HG02623 (cell line): Measurements from ENCODE around the gene PHLDB1.
A peak's percentile ranks its signal among the peaks of the same experiment; 100 is the strongest.
"Not testable (repeated sequence)": the region's sequence is repeated elsewhere in the genome, so short reads cannot be mapped to it uniquely, and the experiment has no call there.

Experiments
- ATAC-seq: cut with Tn5 transposase; IDR thresholded peaks from one replicate; pipeline ENCODE4 v1.9.1; 2021; ENCODE audit warnings: moderate library complexity; ENCODE audit not compliant: unreplicated experiment

The PHLDB1 gene

DNA sequence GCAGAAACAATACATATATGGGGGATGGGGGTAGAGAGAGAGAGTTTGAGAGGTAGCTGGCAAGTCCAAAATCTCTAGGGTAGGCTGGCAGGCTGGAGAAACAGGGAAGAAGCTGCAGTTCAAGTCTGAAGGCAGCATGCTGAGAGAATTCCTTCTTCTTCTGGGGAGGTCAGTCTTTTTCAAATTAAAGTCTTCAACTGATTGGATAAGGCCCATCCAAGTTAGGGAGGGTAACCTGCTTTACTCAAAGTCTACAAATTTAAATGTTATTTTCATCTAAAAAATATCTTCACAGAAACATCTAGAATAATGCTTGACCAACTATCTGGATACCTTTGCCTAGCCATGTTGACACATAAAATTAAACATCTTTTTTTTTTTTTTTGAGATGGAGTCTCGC is 75.0 kb downstream of the PHLDB1 start:
- no peak for ATAC-seq

DNA sequence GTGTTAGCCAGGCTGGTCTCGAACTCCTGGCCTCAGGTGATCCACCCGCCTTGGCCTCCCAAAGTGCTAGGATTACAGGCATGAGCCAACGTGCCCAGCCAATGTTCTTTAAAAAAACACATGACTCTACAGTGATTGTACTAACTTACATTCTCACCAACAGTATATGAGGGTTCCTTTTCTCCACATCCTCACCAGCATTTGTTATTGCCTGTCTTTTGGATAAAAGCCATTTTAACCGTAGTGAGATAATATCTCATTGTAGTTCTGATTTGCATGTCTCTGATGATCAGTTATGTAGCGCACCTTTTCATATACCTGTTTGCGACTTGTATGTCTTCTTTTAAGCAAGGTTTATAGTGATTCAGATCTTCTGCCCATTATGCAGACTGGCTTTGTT is 75.5 kb downstream of the PHLDB1 start:
- ATAC-seq, result not testable (repeated sequence)

DNA sequence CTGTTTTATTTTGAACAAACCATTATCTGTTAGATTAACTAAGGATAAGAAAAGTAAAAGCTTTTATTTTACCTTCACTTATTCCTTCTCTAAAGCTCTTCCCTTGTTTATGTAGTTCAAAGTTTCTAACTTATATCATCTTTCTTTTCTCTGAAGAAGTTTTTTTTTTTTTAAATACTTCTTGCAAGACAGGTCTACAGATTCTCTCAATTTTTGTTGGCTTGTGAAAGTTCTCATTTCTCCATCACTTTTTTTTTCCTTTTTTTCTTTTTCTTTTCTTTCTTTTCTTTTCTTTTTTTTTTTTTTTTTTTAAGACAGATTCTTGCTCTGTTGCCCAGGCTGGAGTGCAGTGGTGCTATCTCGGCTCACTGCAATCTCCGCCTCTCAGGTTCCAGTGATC is 76.8 kb downstream of the PHLDB1 start:
- ATAC-seq, result no peak

- no peak for ATAC-seq
These were observed 80.5 kb downstream of the PHLDB1 start for GRCh38 chr11:118687906-118688305.

DNA sequence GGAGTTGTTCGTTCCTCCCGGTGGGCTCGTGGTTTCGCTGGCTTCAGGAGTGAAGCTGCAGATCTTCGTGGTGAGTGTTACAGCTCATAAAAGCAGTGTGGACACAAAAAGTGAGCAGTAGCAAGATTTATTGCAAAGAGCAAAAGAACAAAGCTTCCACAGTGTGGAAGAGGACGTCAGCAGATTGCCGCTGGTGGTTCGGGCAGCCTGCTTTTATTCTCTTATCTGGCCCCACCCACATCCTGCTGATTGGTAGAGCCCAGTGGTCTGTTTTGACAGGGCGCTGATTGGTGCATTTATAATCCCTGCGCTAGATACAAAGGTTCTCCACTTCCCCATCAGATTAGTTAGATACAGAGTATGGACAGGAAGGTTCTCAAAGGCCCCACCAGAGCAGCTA is 80.9 kb downstream of the PHLDB1 start:
- ATAC-seq, result not testable (repeated sequence)

- ATAC-seq, result no peak
These were observed 81.6 kb downstream of the PHLDB1 start for GRCh38 chr11:118688851-118689502.

GRCh38 chr11:118689503-118689851 is 82.1 kb downstream of the PHLDB1 start:
- ATAC-seq, result no peak

DNA sequence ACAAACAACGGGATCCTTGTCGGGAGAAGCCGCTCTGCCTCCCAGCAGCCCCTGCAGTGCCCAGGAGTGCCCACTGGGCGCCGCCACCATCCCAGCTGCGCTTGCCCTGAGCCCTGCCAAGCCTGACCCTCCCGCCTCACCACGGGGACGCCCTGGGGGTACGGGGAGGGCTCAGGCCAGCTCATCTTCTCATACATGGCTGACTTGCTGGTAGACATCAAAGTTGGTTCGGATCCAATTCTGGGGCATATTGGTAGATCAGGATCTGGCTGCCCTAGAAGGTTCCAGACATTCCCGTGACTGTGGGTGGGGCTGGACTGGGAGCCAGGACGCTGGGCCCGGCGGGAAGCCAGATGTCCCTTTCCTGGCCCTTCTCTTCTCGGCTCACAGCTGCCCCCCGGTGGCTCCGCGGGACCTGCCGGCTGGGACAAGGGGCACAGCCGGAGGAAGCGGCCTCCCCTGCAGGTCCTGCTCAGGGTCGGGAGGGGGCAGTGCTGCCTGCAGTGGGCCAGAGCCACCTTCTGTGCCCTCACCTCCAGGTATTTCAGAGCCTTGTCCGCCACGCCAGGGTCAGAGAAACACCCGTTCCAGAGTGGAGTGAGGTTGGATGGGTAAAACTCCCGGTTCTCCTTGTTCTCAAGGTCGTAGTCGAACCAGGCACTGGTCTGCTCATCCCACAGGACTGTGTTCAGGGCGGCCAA is 82.6 kb downstream of the PHLDB1 start:
- ATAC-seq, result peak; percentile 79

DNA sequence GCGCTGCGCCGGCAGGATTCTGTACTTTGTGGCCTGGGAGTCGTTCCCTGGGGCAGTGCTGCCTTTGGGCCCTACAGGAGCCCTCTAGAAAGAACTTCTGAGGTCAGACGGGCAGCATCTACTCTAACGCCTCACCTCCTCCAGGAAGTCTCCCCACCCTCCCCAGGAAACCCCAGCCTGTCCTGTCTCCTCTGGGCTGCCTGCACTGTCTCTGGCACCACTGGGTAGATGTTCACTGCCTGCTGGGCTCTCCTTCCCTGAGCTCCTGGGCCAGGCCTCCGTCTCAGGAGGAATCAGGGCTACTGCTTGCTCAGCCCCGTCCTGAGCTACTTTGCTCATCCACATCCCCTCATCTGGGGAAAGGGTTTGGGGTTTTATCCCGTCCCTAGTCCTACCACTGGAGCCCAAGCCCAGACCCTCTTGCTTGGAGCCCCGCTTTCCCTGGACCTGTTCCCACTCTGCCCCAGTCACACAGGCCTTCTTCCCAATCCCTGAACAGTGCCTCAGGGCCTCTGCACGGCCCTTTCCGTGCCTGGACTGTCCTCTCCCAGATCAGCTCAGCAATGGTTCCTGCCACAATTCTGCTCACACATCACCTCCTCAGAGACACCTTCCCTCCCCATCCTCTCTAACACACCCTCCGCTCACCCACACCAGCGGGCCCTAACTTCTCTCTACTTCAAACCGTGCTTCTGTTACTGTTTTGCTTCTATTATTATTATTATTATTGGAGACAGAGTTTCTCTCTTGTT is 83.3 kb downstream of the PHLDB1 start:
- no peak for ATAC-seq

DNA sequence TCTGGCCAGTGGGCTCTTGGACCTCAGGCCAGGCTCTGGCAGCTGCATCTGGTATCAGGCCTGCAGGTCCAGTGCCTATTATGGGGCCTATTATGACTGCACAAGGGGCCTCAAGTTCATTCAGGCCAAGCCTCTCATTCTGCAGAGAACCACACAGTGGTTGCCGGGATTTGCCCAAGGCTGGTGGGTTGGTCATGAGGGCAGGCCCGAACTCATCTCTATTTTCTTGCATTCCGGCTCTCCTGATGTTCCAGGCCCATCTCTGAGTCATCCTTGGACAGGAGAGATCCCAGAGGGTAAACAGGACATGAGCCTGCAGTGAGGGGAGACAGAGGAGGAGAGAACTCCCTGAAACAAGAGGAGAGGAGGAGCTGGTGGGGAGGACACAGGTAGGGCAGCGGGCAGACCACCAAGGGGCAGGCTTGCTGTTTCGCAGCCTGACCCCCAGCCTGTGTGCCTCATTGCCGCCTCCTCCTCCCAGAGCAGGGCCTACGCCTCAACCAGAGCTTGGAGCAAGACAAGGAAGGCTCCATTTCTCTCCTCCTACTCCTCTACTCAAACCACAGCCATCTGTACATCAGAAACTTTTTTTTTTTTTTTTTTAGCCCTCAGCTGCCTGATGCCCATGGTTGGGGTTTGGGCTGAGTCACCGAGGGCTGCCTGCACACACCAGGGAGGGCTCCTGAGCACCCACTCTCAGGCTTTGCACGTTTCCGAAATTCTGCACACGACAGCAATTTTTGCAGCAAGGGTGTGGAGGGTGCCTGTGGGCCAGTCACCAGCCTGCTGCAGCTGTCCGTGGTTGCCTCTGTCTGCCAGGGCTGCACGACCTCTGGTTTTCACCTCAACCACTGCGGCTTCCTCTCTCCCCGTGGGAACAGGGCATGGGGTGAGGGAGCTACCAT is 84.8 kb downstream of the PHLDB1 start:
- ATAC-seq, result no peak

GRCh38 chr11:118694185-118694584 is 86.8 kb downstream of the PHLDB1 start:
- no peak for ATAC-seq

DNA sequence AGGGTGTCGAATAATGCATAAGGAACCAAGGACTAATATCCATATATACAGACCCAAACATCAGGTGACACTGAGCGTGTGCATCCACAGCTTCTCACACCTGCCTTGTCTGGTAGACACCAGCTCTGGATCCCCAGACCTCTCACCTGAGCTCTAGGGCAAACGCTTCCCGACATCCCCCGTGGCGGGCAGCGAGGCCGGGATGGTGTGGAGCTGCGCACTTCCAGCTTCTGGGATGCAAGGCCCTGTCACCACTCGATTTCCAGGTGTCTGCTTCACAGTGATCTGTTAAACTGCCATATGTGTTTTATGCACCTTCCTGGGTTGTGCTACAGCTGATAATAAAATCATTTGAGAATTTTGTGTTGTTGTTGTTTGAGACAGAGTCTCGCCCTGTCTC is 87.4 kb downstream of the PHLDB1 start:
- ATAC-seq, result no peak

- no peak for ATAC-seq
These were observed 89.3 kb downstream of the PHLDB1 start for GRCh38 chr11:118696673-118697226.

DNA sequence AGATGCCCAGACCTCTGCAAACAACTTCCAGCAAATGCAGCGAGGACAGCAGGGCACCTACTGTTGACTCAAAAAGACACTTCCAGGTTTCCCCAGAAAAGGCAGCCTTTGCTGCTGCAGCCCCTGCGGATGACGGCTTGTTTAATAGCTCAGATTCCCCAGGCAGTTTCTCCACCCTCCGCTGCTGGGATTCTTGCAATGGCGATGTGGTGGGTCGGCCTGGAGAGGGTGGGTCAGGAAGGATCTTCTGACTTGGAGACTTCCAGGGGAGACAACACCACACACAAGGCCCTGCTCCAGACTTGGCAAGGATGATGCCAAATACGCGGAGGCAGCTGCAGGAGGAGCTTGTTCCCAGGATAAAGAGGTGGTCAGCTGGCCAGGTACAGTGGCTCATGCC is 89.9 kb downstream of the PHLDB1 start:
- no peak for ATAC-seq

DNA sequence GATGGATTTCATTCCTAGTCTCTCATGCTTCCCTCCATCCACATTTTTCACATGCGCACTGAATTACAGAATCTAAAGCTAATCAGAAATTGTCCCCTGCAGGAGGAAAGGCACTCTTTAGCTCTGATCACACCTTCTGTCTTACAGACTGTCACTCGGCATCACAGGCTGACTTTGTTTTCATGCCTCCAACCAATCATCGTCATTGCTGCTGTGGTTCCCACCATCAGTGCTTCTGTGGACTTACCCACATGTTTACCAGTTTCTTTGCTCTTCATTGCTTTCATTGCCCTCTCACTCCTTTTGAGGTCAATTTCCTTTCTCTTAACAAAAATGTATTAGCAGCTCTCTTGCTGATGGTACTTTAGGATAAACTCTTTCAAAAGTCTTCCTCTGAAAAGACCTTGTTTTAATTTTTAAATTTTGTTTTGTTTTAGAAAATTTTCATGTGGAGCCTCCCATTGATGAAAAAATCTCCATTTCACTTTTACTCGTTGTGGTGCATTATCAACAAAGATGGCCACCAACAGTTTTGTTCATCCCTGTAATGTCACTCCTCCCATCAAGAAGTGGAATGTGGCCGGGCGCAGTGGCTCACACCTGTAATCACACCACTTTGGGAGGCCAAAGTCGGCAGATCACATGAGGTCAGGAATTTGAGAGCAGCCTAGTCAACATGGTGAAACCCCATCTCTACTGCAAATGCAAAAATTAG is 92.2 kb downstream of the PHLDB1 start:
- no peak for ATAC-seq

DNA sequence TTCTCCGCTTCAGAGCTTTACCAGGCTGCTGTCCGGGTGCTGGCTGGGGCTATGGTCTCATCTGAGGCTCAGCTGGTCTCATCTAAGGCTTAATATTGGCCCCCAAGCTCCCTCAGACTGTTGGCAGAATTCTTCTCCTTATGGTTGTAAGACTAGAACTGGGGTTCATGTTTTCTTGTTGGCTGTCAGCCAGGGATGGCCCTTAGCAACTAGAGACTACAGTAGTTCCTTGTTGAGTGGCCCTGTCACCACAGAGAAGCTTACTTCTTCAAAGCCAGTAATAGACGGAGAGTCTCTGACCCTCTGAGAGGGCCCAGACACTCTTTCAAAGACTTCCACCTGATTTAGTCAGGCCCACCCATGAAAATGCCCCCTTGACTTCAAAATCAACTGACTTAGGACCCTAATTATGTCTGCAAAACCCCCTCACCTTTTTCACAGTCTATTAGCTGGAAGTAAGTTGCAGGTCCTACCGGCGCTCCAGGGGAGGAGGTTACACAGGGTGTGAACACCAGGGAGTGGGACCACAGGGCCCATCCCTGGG is 96.2 kb downstream of the PHLDB1 start:
- ATAC-seq, result no peak

DNA sequence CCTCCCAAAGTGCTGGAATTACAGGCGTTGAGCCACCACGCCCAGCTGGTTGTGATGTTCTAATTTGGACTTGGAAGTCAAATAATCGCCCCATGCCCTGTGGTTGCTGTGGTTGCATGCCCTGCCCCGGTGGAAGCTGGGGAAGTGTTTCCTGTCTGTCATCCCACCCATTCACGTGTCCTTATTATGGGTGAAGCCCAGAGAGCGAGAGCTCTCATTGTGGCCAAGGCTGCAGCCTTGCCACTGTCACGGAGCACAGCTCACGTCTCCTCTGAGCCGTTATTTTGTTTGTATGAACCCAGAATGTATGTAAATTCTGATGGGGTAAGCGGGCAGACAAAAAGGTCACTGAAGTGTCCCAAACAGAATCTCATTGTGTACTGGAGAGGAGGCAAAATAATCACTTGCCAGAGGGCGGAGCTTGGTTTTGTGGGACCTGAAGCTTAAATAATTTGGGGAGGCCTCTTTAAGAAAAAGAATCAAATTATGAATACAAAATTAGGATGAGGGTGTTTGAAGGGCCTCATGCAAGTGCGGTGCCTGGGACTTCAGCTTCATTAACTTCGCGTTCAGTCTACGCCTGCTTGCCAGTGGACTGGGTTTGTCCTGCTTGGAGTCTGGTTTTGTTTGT is 97.8 kb downstream of the PHLDB1 start:
- no peak for ATAC-seq

GRCh38 chr11:118705791-118706545 is 98.6 kb downstream of the PHLDB1 start:
- no peak for ATAC-seq

DNA sequence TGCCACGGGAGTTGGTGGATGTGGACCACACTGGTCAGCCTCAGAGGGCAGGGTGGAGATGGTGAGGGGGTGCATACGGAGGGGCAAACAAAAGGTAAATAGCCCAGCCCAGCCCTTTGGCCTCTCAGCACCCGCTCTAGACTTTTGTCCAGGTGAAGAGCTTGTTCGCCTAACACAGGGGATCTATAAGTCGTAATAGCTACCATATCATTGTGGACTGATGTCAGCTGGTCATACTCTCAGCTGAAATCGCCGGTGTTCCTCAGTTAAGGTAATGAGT is 99.1 kb downstream of the PHLDB1 start:
- ATAC-seq, result no peak
